ENCODE measurements around the gene DUS1L. TPM values are rescaled to one million over a fixed set of nuclear protein-coding genes. Genes with fewer than 3 reads are reported as not detected.

Gene DUS1L
- total and polyA plus RNA-seq, 4 donors: 40.0 to 179 (median 100.0) TPM

DNA sequence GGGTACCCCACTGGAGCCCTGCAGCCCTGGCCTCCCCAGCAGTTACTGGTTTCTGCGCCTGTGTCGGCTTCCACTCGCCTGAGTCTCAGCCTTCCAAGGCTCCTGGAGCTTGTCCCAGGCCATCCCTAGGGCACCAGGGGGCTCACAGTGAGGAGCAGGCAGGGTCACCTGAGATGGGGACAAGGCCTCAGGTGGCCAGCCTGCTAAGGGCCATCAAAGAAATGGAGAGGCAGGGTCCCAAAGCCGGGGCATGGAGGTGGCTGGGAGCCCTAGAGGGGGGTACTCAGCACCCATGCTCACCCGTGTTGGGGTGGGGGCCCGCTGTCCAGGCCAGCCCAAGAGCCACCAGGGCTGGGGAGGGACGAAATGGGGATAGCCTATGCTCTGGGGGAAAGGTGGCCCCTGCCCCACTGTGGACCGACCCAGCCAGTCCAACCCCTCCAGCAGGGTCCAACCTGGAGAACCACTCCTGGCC is 31.1 kb upstream of the DUS1L start:
- Histone ChIP-seq H3K27ac (ENCODE audit: low read depth in 1 of 2, low read length in 1 of 2) (peak overlapping the region in 1 of 2 donors; percentile 88), H3K4me1 (ENCODE audit: control insufficient read depth in 5 of 5, insufficient read depth in 5 of 5, low read length in 5 of 5) (peaks cover 0 to 24% (median 9%) of the 10 kb centered on the region in 5 donors), H3K4me3 (peak overlapping the region; percentile 74), H3K27me3 (ENCODE audit: control insufficient read depth in 3 of 3, insufficient read depth in 3 of 3, low read length in 2 of 3) (no peaks in the 10 kb centered on the region), H3K9ac (ENCODE audit: insufficient read depth in 1 of 2, low read length in 2 of 2) (peak overlapping the region in 1 of 2 donors; percentile 58), H3K9me3 (ENCODE audit: control insufficient read depth in 4 of 4, insufficient read depth in 3 of 4, low read length in 3 of 4) (no peaks in the 10 kb centered on the region), H3K36me3 (ENCODE audit: control insufficient read depth in 4 of 4, insufficient read depth in 4 of 4, low read length in 4 of 4) (peaks cover 0 to 38% (median 15%) of the 10 kb centered on the region in 4 donors)
- TF ChIP-seq, protein P1, sequence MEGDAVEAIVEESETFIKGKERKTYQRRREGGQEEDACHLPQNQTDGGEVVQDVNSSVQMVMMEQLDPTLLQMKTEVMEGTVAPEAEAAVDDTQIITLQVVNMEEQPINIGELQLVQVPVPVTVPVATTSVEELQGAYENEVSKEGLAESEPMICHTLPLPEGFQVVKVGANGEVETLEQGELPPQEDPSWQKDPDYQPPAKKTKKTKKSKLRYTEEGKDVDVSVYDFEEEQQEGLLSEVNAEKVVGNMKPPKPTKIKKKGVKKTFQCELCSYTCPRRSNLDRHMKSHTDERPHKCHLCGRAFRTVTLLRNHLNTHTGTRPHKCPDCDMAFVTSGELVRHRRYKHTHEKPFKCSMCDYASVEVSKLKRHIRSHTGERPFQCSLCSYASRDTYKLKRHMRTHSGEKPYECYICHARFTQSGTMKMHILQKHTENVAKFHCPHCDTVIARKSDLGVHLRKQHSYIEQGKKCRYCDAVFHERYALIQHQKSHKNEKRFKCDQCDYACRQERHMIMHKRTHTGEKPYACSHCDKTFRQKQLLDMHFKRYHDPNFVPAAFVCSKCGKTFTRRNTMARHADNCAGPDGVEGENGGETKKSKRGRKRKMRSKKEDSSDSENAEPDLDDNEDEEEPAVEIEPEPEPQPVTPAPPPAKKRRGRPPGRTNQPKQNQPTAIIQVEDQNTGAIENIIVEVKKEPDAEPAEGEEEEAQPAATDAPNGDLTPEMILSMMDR (IDR thresholded peaks at IDR 0.05; ENCODE audit: control extremely low read depth, extremely low read depth): no peak
- no peak for DNase-seq
- ATAC-seq (ENCODE audit: insufficient read depth, low FRiP score): no peak
- 62 to 75% methylated on average over 8 of the region's 8 CpGs for WGBS, 2 donors

DNA sequence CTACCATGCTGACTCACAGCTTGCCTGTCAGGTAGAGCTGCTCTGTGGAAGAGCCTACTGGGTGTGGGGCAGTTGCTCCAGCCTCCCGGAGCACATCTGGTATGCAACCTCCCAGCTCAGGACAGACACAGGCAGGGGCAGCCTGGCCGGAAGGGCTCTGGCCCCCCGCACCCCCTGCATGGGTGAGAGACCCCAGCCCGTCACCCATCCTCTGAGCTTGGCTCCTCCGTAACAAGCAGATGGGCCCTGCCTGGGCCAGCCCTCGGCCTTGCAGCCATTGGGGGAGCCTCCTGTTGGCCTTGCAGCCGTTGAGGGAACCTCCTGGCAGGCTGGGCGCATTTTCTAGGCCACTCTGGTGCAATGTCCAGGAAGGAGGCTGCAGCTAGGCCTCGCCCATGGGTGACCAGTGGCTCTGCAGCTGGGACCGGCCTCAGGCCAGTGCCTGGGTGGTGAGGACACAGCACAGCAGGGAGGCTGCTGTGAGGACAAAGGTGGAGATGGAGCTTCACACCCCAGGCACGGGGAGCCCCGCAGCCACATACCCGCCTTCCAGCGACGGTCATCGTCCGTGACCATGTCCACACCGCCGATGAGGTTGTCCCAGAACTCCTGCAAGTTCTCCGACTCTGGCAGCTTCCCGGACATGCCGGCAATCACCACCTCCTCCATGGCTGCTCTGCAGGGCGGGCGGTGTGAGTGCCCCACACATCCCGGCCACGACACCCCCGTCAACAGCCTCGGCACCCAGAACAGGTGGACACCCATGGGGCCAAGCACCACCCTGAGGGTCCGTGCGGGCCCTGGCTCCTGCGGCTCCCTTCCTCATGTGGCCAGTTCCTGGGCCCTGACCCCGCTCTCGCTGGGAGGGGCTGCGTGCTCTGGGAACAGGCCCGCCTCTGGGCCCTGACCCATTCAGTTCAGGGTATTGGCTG is 30.4 kb upstream of the DUS1L start:
- Histone ChIP-seq H3K9me3 (ENCODE audit: control insufficient read depth in 4 of 4, insufficient read depth in 3 of 4, low read length in 3 of 4) (no peaks in the 10 kb centered on the region), H3K9ac (ENCODE audit: insufficient read depth in 1 of 2, low read length in 2 of 2) (no peak overlapping the region), H3K27me3 (ENCODE audit: control insufficient read depth in 3 of 3, insufficient read depth in 3 of 3, low read length in 2 of 3) (no peaks in the 10 kb centered on the region), H3K4me3 (peak overlapping the region; percentile 74), H3K27ac (ENCODE audit: low read depth in 1 of 2, low read length in 1 of 2) (peak overlapping the region in 1 of 2 donors; percentile 21), H3K4me1 (ENCODE audit: control insufficient read depth in 5 of 5, insufficient read depth in 5 of 5, low read length in 5 of 5) (peaks cover 0 to 24% (median 9%) of the 10 kb centered on the region in 5 donors), H3K36me3 (ENCODE audit: control insufficient read depth in 4 of 4, insufficient read depth in 4 of 4, low read length in 4 of 4) (peaks cover 0 to 45% (median 17%) of the 10 kb centered on the region in 4 donors)
- WGBS, 2 donors: 88 to 93% methylated on average over 34 to 35 of the region's 35 CpGs
- TF ChIP-seq, protein P1 (IDR thresholded peaks at IDR 0.05; ENCODE audit: control extremely low read depth, extremely low read depth): no peak
- no peak for DNase-seq
- ATAC-seq (ENCODE audit: insufficient read depth, low FRiP score): no peak

DNA sequence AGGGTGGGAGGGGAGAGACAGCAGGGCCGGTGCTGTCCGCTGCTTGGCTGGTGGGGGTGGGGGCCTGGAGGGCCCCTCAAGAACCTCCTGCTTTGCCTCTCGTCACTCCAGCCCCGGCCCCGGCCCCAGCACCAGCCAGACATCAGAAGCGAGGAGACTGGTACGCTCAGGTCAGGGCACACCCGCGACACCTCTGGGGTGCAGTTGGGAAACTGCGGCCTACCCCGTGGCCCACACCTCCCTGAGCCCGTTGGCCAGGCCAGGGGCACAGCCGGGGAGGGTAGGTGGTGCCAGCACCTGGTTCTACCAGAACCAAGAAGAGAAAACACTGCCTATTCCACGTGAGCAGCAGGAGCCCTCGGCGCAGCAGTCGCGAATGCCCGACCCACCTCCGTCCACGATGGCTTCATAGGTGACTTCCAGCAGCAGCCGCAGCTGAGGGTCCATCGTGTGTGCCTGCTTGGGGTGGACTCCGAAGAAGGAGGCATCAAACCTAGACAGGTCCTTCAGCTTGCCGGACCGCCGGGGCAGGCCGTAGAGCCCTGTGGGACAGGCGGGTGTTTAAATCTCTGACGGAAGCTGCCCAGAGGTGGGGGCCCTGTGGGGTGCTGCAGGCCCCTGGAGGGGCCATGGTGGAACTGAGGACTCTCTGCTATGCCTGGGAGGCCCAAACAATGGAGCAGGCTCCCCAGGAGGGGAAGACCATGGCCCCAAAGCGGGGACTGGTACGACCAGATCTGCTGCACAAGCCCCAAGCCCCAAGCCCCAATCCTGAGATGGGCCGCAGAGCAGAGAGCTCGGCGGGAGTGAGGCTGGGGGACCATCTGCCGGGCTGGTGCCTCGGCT is 29.6 kb upstream of the DUS1L start:
- H3K36me3 ChIP-seq (ENCODE audit: control insufficient read depth in 4 of 4, insufficient read depth in 4 of 4, low read length in 4 of 4): peaks cover 0 to 54% (median 15%) of the 10 kb centered on the region in 4 donors
- no peaks in the 10 kb centered on the region for H3K9me3 ChIP-seq (ENCODE audit: control insufficient read depth in 4 of 4, insufficient read depth in 3 of 4, low read length in 3 of 4)
- no peaks in the 10 kb centered on the region for H3K27me3 ChIP-seq (ENCODE audit: control insufficient read depth in 3 of 3, insufficient read depth in 3 of 3, low read length in 2 of 3)
- TF ChIP-seq, protein P1 (IDR thresholded peaks at IDR 0.05; ENCODE audit: control extremely low read depth, extremely low read depth): no peak
- H3K9ac ChIP-seq (ENCODE audit: insufficient read depth in 1 of 2, low read length in 2 of 2): no peak overlapping the region
- H3K27ac ChIP-seq (ENCODE audit: low read depth in 1 of 2, low read length in 1 of 2): no peak overlapping the region
- peaks cover 0 to 24% (median 9%) of the 10 kb centered on the region in 5 donors for H3K4me1 ChIP-seq (ENCODE audit: control insufficient read depth in 5 of 5, insufficient read depth in 5 of 5, low read length in 5 of 5)
- WGBS, 2 donors: 88 to 95% methylated on average over 37 of the region's 37 CpGs
- ATAC-seq (ENCODE audit: insufficient read depth, low FRiP score) (no peak), DNase-seq (no peak)
- H3K4me3 ChIP-seq: no peak overlapping the region

Data from lung (tissue), 12 donors.